HepG2 (cell line): ENCODE measurements around the gene ACSS1. TPM values are rescaled to one million over a fixed set of nuclear protein-coding genes. Genes with fewer than 3 reads are reported as not detected.
A peak's percentile ranks its signal among the peaks of the same experiment; 100 is the strongest.

Experiments
- MAF1 ChIP-seq: sonication (generic); formaldehyde crosslinking; IDR thresholded peaks from 2 replicates; pipeline ENCODE4 v1.5.0; 2020; ENCODE audit warnings: missing genetic modification reagents, borderline replicate concordance
- NCOA2 ChIP-seq: sonication (generic); formaldehyde crosslinking; IDR thresholded peaks from 2 replicates; pipeline ENCODE4 v1.8.0; 2022; ENCODE audit warnings: inconsistent platforms
- TP53 ChIP-seq: sonication (generic); formaldehyde crosslinking; conservative IDR thresholded peaks from 2 replicates; pipeline ENCODE4 v1.4.0; 2020; ENCODE audit warnings: missing genetic modification reagents
- ZFX ChIP-seq: sonication (generic); formaldehyde crosslinking; IDR thresholded peaks from 2 replicates; pipeline ENCODE4 v1.4.0; 2020; ENCODE audit warnings: mild to moderate bottlenecking, low read depth, missing genetic modification reagents, moderate library complexity
- ZNF143 ChIP-seq: sonication (generic); formaldehyde crosslinking; IDR thresholded peaks from 2 replicates; pipeline ENCODE4 v1.4.0; 2020; ENCODE audit warnings: missing genetic modification reagents
- ZNF296 ChIP-seq: sonication (generic); formaldehyde crosslinking; conservative IDR thresholded peaks from 2 replicates; pipeline ENCODE4 v1.5.0; 2020; ENCODE audit warnings: mild to moderate bottlenecking, missing genetic modification reagents
- ZNF639 ChIP-seq: conservative IDR thresholded peaks from 2 replicates; pipeline ENCODE4 v1.6.1; 2018; ENCODE audit warnings: missing genetic modification reagents
- ZNF687 ChIP-seq: sonication (generic); formaldehyde crosslinking; IDR thresholded peaks from 2 replicates; pipeline ENCODE4 v1.5.1; 2020; ENCODE audit warnings: mild to moderate bottlenecking, missing genetic modification reagents, moderate library complexity
- ZNF710 ChIP-seq: sonication (generic); formaldehyde crosslinking; IDR thresholded peaks from 2 replicates; pipeline ENCODE4 v1.5.0; 2020; ENCODE audit warnings: mild to moderate bottlenecking, missing genetic modification reagents, borderline replicate concordance
- polyA plus RNA-seq, 8 experiments: library from polyadenylated mRNA; depleted of rRNA in 3 of 8; stranded (reverse) in 7 of 8; unstranded in 1 of 8; fragments of >200 nt; fragmentation: Illumina TruSeq in 4 of 8; extraction: Trizol in 4 of 8; gene quantifications; 2 replicates each; pipeline versions ENCODE4 v1.2.1 to v1.2.3, GENCODE V29; 2011 to 2016; ENCODE audit warnings: low read depth in 4 of 8, missing spikeins in 1 of 8, mixed read lengths in 1 of 8; ENCODE audit not compliant: insufficient read depth in 1 of 8
- total RNA-seq, 5 experiments: library from RNA; depleted of rRNA; stranded (reverse); fragments of >200 nt; fragmentation: Illumina TruSeq; extraction: Trizol; gene quantifications; 2 replicates each; pipeline ENCODE4 v1.2.3, GENCODE V29; 2016; ENCODE audit warnings: low read depth in 1 of 5
- TF ChIP-seq, protein P1 (sequence below): sonication (generic); formaldehyde crosslinking; IDR thresholded peaks from 2 replicates; pipeline ENCODE4 v1.4.0; 2020; ENCODE audit warnings: mild to moderate bottlenecking, missing genetic modification reagents

The ACSS1 gene
- total and polyA plus RNA-seq, 2 of the 13 experiments (the other 11 are each of a cell fraction or from before 2014, with no cell fraction given), result 15.2 to 41.6 TPM

DNA sequence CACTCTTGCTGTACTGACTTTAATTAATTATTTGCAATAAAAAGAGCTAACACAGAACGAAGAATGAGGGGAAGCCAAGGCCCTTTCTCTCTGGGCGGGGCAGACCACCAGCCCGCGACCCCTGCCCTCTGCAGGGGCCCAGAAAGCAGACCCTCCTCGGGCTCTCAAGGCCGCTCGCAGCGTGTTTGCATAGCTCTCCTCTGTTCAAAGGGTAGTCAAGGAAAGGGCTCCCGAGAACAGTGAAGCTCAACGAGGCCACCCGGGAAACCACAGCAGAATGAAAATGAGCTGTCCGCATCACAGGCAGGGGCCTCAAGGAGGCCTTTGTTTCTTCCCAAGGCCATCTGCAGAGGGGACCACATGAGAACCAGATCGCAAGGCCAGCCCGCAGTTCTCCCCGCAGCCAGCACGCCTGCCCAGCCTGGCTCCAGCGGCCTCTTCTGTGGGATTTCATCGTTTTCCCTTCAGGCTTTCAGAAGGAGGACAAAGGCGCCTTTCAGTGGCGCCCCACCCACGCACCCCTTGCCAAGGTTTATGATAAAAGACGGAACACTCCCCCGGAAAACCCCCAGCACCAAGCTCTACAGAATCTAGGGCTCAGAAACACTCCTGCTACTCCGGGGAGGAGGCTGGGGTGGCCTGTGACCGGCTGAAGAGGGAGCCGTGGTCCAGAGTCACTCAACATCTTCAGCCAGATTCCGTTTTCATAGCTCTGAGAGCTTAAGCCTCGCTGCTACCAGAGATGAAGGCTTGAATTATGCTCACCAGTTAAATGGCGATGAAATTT is 25.3 kb downstream of the ACSS1 start (continued):
- peak; percentile 86 for TF ChIP-seq ZNF687 (CRISPR knock-in tag)
- peak; percentile 68 for TF ChIP-seq ZFX (CRISPR knock-in tag)
- TF ChIP-seq ZNF143, result peak; percentile 36; the same call in 1 of the 2 replicates
- TF ChIP-seq, protein P1, sequence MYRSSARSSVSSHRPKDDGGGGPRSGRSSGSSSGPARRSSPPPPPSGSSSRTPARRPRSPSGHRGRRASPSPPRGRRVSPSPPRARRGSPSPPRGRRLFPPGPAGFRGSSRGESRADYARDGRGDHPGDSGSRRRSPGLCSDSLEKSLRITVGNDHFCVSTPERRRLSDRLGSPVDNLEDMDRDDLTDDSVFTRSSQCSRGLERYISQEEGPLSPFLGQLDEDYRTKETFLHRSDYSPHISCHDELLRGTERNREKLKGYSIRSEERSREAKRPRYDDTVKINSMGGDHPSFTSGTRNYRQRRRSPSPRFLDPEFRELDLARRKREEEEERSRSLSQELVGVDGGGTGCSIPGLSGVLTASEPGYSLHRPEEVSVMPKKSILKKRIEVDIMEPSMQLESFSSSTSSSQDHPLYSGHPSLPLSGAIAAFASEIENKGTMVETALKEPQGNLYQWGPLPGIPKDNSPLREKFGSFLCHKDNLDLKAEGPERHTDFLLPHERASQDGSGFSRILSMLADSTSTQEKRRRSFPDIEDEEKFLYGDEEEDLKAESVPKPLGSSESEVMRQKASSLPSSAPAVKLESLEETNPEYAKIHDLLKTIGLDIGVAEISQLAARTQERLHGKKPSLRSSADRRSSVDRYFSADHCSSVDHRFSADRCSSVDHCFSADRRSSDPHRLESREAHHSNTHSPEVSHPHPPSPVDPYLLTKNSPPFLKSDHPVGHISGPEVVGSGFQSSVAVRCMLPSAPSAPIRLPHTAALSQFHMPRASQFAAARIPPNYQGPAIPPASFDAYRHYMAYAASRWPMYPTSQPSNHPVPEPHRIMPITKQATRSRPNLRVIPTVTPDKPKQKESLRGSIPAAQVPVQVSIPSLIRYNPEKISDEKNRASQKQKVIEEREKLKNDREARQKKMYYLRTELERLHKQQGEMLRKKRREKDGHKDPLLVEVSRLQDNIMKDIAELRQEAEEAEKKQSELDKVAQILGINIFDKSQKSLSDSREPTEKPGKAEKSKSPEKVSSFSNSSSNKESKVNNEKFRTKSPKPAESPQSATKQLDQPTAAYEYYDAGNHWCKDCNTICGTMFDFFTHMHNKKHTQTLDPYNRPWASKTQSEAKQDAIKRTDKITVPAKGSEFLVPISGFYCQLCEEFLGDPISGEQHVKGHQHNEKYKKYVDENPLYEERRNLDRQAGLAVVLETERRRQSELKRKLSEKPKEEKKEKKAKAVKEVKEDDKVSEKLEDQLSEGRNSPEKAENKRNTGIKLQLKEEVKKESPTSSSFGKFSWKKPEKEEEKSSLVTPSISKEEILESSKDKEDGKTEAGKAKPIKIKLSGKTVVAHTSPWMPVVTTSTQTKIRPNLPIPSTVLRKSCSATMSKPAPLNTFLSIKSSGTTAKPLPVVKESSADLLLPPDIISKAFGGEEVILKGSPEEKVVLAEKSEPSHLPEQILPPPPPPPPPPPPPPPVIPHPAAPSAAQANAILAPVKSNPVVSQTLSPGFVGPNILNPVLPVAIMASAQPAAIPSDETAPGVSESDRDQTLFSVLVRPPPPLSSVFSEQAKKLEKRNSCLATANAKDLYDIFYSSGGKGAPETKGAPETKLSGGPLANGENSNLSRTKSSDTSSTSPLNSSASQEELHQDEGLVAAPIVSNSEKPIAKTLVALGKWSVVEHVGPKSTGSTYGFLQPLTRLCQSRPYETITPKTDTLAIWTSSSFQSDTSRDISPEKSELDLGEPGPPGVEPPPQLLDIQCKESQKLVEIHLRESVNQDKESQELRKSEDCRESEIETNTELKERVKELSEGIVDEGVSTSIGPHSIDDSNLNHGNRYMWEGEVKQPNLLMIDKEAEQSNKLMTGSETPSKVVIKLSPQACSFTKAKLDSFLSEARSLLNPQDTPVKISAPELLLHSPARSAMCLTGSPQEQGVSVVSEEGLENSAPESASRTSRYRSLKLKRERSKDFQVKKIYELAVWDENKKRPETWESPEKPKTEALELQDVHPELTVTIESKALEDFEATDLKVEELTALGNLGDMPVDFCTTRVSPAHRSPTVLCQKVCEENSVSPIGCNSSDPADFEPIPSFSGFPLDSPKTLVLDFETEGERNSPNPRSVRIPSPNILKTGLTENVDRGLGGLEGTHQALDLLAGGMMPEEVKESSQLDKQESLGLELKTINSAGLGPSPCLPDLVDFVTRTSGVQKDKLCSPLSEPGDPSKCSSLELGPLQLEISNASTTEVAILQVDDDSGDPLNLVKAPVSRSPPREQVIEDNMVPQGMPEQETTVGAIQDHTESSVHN (CRISPR knock-in tag), result no peak
- 0 out of 2 replicates have a peak, but pooled peaks have one; percentile 51 for TF ChIP-seq TP53 (CRISPR knock-in tag)
- TF ChIP-seq ZNF296 (CRISPR knock-in tag), result no peak
- TF ChIP-seq ZNF710 (CRISPR knock-in tag), result peak; percentile 63; the same call in 1 of the 2 replicates
- TF ChIP-seq ZNF639 (CRISPR knock-in tag), result 0 out of 2 replicates have a peak, but pooled peaks have one; percentile 7
- TF ChIP-seq NCOA2 (CRISPR knock-in tag), result peak; percentile 90
- TF ChIP-seq MAF1 (CRISPR knock-in tag), result peak; percentile 68; the same call in 1 of the 2 replicates
